Progenitor cell of endocrine pancreas (in vitro differentiated cells): ENCODE data around the gene SMIM5. TPM values are rescaled to one million over a fixed set of nuclear protein-coding genes. Genes with fewer than 3 reads are reported as not detected.

Experiments
- DNase-seq: peaks from one replicate; pipeline ENCODE4 v3.0.0; 2021; ENCODE audit warnings: low spot score; ENCODE audit not compliant: unreplicated experiment
- H3K27ac Mint-ChIP-seq: 2 replicates; pipeline ENCODE4 v1.8.0; 2021; ENCODE audit warnings: mild to moderate bottlenecking, moderate library complexity, mixed read lengths
- H3K27me3 Mint-ChIP-seq: 2 replicates; pipeline ENCODE4 v1.8.0; 2021; ENCODE audit warnings: mixed read lengths
- H3K36me3 Mint-ChIP-seq: 2 replicates; pipeline ENCODE4 v1.8.0; 2022; ENCODE audit warnings: mixed read lengths; ENCODE audit not compliant: insufficient read depth
- H3K4me1 Mint-ChIP-seq: 2 replicates; pipeline ENCODE4 v1.8.0; 2021; ENCODE audit warnings: low read depth, mixed read lengths
- H3K4me3 Mint-ChIP-seq: 2 replicates; pipeline ENCODE4 v1.8.0; 2021; ENCODE audit warnings: low read depth, mild to moderate bottlenecking, moderate library complexity, mixed read lengths
- H3K9me3 Mint-ChIP-seq: 2 replicates; pipeline ENCODE4 v1.8.0; 2021; ENCODE audit warnings: low read depth, mixed read lengths
- total RNA-seq: library from RNA; stranded (reverse); gene quantifications from 2 replicates; pipeline ENCODE4 v1.2.1, GENCODE V29; 2021
- TF ChIP-seq, protein P1 (sequence below): fragments of 200-600 bp; sonication (generic); IDR thresholded peaks from one replicate; pipeline ENCODE4 v1.5.0; 2021; ENCODE audit warnings: antibody characterized with exemption, mild to moderate bottlenecking; ENCODE audit not compliant: unreplicated experiment

SMIM5 gene
- total RNA-seq, 1 donor from 2014 or later = 4.4 TPM

DNA sequence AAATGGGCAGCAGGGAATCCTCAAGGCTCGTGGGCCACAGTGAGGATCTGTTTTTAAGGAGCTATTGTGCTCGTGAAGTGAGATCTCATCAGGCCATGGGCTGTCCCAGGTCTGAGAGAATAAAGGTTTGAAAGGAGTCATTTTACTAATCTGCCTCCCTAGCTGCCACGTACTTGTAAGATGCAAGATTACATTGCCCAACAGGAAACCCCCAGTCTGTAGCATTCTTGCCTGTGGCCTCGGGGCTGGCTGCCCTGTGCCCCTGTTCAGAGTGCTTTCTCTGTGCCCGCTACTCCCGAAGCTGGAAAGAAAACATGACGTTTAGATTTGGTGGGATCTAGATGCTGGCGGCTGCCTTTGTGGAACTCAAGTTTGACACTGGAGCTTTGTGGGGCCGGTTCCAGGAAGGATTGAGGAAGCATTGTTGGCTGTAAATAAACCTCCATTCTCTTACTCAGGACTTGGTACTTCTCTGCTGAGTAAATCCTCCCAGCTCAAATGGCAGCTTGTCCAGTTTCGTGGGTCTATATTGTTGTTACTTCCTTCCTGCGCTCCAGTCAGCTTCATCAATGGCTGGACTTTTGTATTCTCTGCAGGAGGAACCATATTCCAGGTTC, 55.1 kb downstream of the SMIM5 start:
- H3K36me3 Mint-ChIP-seq = peaks cover 4% of the 10 kb centered on the region
- no peaks in the 10 kb centered on the region for H3K27me3 Mint-ChIP-seq
- no peak for DNase-seq
- no peak overlapping the region for H3K4me3 Mint-ChIP-seq
- TF ChIP-seq, protein P1, sequence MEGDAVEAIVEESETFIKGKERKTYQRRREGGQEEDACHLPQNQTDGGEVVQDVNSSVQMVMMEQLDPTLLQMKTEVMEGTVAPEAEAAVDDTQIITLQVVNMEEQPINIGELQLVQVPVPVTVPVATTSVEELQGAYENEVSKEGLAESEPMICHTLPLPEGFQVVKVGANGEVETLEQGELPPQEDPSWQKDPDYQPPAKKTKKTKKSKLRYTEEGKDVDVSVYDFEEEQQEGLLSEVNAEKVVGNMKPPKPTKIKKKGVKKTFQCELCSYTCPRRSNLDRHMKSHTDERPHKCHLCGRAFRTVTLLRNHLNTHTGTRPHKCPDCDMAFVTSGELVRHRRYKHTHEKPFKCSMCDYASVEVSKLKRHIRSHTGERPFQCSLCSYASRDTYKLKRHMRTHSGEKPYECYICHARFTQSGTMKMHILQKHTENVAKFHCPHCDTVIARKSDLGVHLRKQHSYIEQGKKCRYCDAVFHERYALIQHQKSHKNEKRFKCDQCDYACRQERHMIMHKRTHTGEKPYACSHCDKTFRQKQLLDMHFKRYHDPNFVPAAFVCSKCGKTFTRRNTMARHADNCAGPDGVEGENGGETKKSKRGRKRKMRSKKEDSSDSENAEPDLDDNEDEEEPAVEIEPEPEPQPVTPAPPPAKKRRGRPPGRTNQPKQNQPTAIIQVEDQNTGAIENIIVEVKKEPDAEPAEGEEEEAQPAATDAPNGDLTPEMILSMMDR = no peak
- no peaks in the 10 kb centered on the region for H3K9me3 Mint-ChIP-seq
- H3K27ac Mint-ChIP-seq = peak overlapping the region; percentile 27
- H3K4me1 Mint-ChIP-seq = no peaks in the 10 kb centered on the region

DNA sequence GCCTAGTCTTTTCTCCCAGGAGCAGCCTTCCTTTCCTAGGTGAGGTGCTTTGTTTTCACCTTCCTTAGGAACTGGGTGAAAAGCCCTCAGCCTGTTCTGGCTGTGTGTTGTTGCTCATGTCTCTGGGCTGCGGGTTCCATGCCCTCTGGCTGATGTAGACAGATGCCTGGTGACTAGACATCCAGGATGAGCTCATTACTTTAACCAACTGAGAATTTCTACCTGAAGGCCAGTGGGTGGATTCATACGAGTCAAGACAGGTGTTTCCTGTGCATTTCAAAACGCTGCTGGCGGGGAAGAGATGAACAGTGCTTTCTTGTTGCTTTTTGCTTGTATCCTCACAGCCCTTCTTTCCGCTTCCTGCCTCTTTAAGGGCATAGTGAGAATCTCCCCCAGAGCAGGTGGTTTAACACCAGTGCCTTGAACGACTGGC, 56.2 kb downstream of the SMIM5 start:
- Mint-ChIP-seq H3K27ac (no peak overlapping the region), H3K4me1 (no peaks in the 10 kb centered on the region)

More for the DNA sequence above, 56.2 kb downstream of the SMIM5 start:
- no peak for DNase-seq
- TF ChIP-seq, protein P1 = no peak
- Mint-ChIP-seq H3K27me3 (no peaks in the 10 kb centered on the region), H3K36me3 (peaks cover 5% of the 10 kb centered on the region), H3K9me3 (no peaks in the 10 kb centered on the region), H3K4me3 (no peak overlapping the region)

Other genes starting within 250 kb of the SMIM5 start
- 84.8 and 87.5 TPM in 2 replicates for gene GRB2, start 227.8 kb upstream of the SMIM5 start, total RNA-seq
- gene TMEM94, start 176.8 kb upstream of the SMIM5 start, total RNA-seq = 168 and 197 TPM in 2 replicates
- 47.6 and 50.6 TPM in 2 replicates for gene CASKIN2, start 117.9 kb upstream of the SMIM5 start, total RNA-seq
- gene TSEN54, start 116.9 kb upstream of the SMIM5 start, total RNA-seq = 56.0 and 56.4 TPM in 2 replicates
- gene LLGL2, start 107.7 kb upstream of the SMIM5 start, total RNA-seq = 232 and 235 TPM in 2 replicates
- gene MYO15B, start 45.6 kb upstream of the SMIM5 start, total RNA-seq = 336 and 337 TPM in 2 replicates
- 66.8 and 67.7 TPM in 2 replicates for gene RECQL5, start 33.7 kb downstream of the SMIM5 start, total RNA-seq
- gene SAP30BP, start 33.9 kb downstream of the SMIM5 start, total RNA-seq = 102 and 103 TPM in 2 replicates
- 9.7 and 14.8 TPM in 2 replicates for gene ITGB4, start 88.0 kb downstream of the SMIM5 start, total RNA-seq
- gene GALK1, start 131.8 kb downstream of the SMIM5 start, total RNA-seq = 11.2 and 12.7 TPM in 2 replicates
- 70.0 and 72.8 TPM in 2 replicates for gene UNK, start 151.4 kb downstream of the SMIM5 start, total RNA-seq
- 2.7 and 3.1 TPM in 2 replicates for gene UNC13D, start 211.0 kb downstream of the SMIM5 start, total RNA-seq
- 47.9 and 57.7 TPM in 2 replicates for gene WBP2, start 221.9 kb downstream of the SMIM5 start, total RNA-seq
- 0.42 and 1.0 TPM in 2 replicates for gene TRIM47, start 245.1 kb downstream of the SMIM5 start, total RNA-seq